ENCODE measurements around the gene ERC2. TPM values are rescaled to one million over a fixed set of nuclear protein-coding genes. Genes with fewer than 3 reads are reported as not detected.

ERC2 gene
- total and polyA plus RNA-seq, 2 of the 8 experiments (the other 6 are each of a cell fraction or from before 2014, with no cell fraction given) = 16.4 to 22.8 TPM

GRCh38 chr3:56133423-56133822 is 334.8 kb downstream of the ERC2 start:
- H3K4me2 ChIP-seq (ENCODE audit: insufficient read depth in 1 of 2, low read depth in 2 of 2, low read length in 2 of 2) = no peak overlapping the region
- H4K91ac ChIP-seq (replicated peaks; ENCODE audit: insufficient read length, low read length) = no peak overlapping the region
- H3K14ac ChIP-seq (ENCODE audit: insufficient read length) = no peak overlapping the region
- H3K4ac ChIP-seq (replicated peaks; ENCODE audit: insufficient read length, low read depth, low read length) = no peak overlapping the region
- peaks cover 0 to 5% (median 5%) of the 10 kb centered on the region in 4 experiments; a peak in 2 of 7 replicates for H3K4me1 ChIP-seq (replicated peaks in 1 of 4; ENCODE audit: control insufficient read depth in 3 of 4, insufficient read depth in 4 of 4, low read length in 3 of 4)
- H3K9ac ChIP-seq (replicated peaks in 1 of 4; ENCODE audit: extremely low read depth in 1 of 4, low read depth in 3 of 4, low read length in 3 of 4) = no peak overlapping the region
- POLR2A ChIA-PET (ENCODE audit: partially characterized antibody) = no interaction called here
- H4K8ac ChIP-seq (ENCODE audit: extremely low read depth, insufficient read depth, low read length) = no peak overlapping the region
- H3K27me3 ChIP-seq (replicated peaks in 1 of 4; ENCODE audit: control insufficient read depth in 3 of 4, extremely low read depth in 1 of 4, insufficient read depth in 3 of 4, low read length in 3 of 4) = peaks cover 0 to 1% (median 0%) of the 10 kb centered on the region in 4 experiments; a peak in 1 of 7 replicates
- H3K79me1 ChIP-seq (ENCODE audit: low read depth, low read length) = no peaks in the 10 kb centered on the region
- no peak overlapping the region for H2AK5ac ChIP-seq (ENCODE audit: low read depth, low read length)
- no peak overlapping the region for H3K27ac ChIP-seq (ENCODE audit: low read depth, low read length)
- no peak overlapping the region for H2BK120ac ChIP-seq (replicated peaks; ENCODE audit: low read depth, low read length)
- no peaks in the 10 kb centered on the region for H3K79me2 ChIP-seq (ENCODE audit: control insufficient read depth in 1 of 2, insufficient read depth in 2 of 2, low read length in 2 of 2)
- no peaks in the 10 kb centered on the region for H4K20me1 ChIP-seq (replicated peaks in 1 of 2; ENCODE audit: control insufficient read depth in 1 of 2, insufficient read depth in 2 of 2, low read length in 2 of 2)
- TF ChIP-seq RXRA (IDR thresholded peaks at IDR 0.05; ENCODE audit: insufficient read depth, low read depth, low read length) (no peak), CEBPB (IDR thresholded peaks at IDR 0.05; ENCODE audit: low read depth, low read length) (no peak), RNF2 (IDR thresholded peaks at IDR 0.05; ENCODE audit: borderline replicate concordance, low read depth, low read length, missing control alignments, poor library complexity, severe bottlenecking) (no peak), TEAD4 (IDR thresholded peaks at IDR 0.05; ENCODE audit: low read depth, low read length) (no peak), SRF (IDR thresholded peaks at IDR 0.05; ENCODE audit: low read depth, low read length) (no peak), SP2 (IDR thresholded peaks at IDR 0.05; ENCODE audit: low read length) (no peak), SP4 (IDR thresholded peaks at IDR 0.05; ENCODE audit: low read length) (no peak)
- H2BK15ac ChIP-seq (ENCODE audit: low read length) = no peak overlapping the region
- WGBS, 2 experiments (ENCODE audit: extremely low coverage in 1 of 2, insufficient coverage in 1 of 2, insufficient read length in 1 of 2, insufficient replicate concordance in 2 of 2, low coverage in 1 of 2, low lambda C conversion rate in 2 of 2, missing lambda C conversion rate in 1 of 2) = 98% methylated on average over 2 of the region's 2 CpGs; no CpG with 5 or more reads in 1 of the 2 experiments
- DNase-seq (ENCODE audit: low read depth in 1 of 2, low spot score in 2 of 2) (no peak), FAIRE-seq (no peak)
- no peak overlapping the region for H2BK12ac ChIP-seq (ENCODE audit: low read depth, low read length)
- H3K9me3 ChIP-seq (ENCODE audit: insufficient read depth in 2 of 2, low read depth in 1 of 2, low read length in 1 of 2) = no peaks in the 10 kb centered on the region
- H3K56ac ChIP-seq (replicated peaks; ENCODE audit: insufficient read length, low read depth, low read length) = no peak overlapping the region
- H2BK20ac ChIP-seq (ENCODE audit: low read length) = no peak overlapping the region
- H3K36me3 ChIP-seq (ENCODE audit: control insufficient read depth in 2 of 4, insufficient read depth in 4 of 4, low read length in 3 of 4) = no peaks in the 10 kb centered on the region
- no peak overlapping the region for H3K23ac ChIP-seq (ENCODE audit: insufficient read length)
- H2AFZ ChIP-seq (ENCODE audit: low read length) = no peak overlapping the region
- no peak overlapping the region for H4K5ac ChIP-seq (ENCODE audit: insufficient read length, low read depth, low read length)
- no peak overlapping the region for H3K4me3 ChIP-seq (ENCODE audit: extremely low read depth in 1 of 4, insufficient read depth in 2 of 4, low read depth in 3 of 4, low read length in 4 of 4)
- no peak overlapping the region for H2BK5ac ChIP-seq (ENCODE audit: low read depth, low read length)
- CTCF ChIA-PET (ENCODE audit: partially characterized antibody) = interaction anchor here (0.9 to 1.0 kb wide), 3 partner anchors 9 to 14 kb away, joined by 3 to 4 read pairs (median 3); no protein-coding TSS in a partner anchor
- H3K18ac ChIP-seq (ENCODE audit: extremely low read depth, low read length) = no peak overlapping the region
- H3K23me2 ChIP-seq (ENCODE audit: low read depth, low read length) = no peaks in the 10 kb centered on the region

Data from H1 (cell line).